GM21786 (cell line): ENCODE measurements around the gene MAPK14.

Experiments
- ATAC-seq: cut with Tn5 transposase; IDR thresholded peaks from one replicate; pipeline ENCODE4 v1.9.1; 2021; ENCODE audit not compliant: unreplicated experiment

Gene MAPK14

GRCh38 chr6:36133148-36133547, 105.5 kb downstream of the MAPK14 start:
- ATAC-seq: no peak

GRCh38 chr6:36133912-36134311, 106.3 kb downstream of the MAPK14 start:
- ATAC-seq: no peak

- no peak for ATAC-seq
Observed at GRCh38 chr6:36135053-36135731, 107.6 kb downstream of the MAPK14 start.

GRCh38 chr6:36136034-36136433, 108.4 kb downstream of the MAPK14 start:
- no peak for ATAC-seq

- no peak for ATAC-seq
Observed at GRCh38 chr6:36136551-36136950, 108.9 kb downstream of the MAPK14 start.

GRCh38 chr6:36138667-36139066, 111.1 kb downstream of the MAPK14 start:
- no peak for ATAC-seq

- no peak for ATAC-seq
Observed at GRCh38 chr6:36139431-36139830, 111.8 kb downstream of the MAPK14 start.

- ATAC-seq: no peak
Observed at GRCh38 chr6:36139991-36140710, 112.5 kb downstream of the MAPK14 start.

GRCh38 chr6:36141091-36141490, 113.5 kb downstream of the MAPK14 start:
- ATAC-seq: no peak

- no peak for ATAC-seq
Observed at GRCh38 chr6:36141961-36142360, 114.4 kb downstream of the MAPK14 start.

GRCh38 chr6:36142971-36143838, 115.6 kb downstream of the MAPK14 start:
- no peak for ATAC-seq

- no peak for ATAC-seq
Observed at GRCh38 chr6:36145495-36145894, 117.9 kb downstream of the MAPK14 start.

GRCh38 chr6:36147294-36147693, 119.7 kb downstream of the MAPK14 start:
- ATAC-seq: no peak

GRCh38 chr6:36149476-36149875, 121.9 kb downstream of the MAPK14 start:
- ATAC-seq: no peak

GRCh38 chr6:36150283-36150682, 122.7 kb downstream of the MAPK14 start:
- no peak for ATAC-seq

GRCh38 chr6:36154286-36154685, 126.7 kb downstream of the MAPK14 start:
- no peak for ATAC-seq

GRCh38 chr6:36155662-36156061, 128.1 kb downstream of the MAPK14 start:
- no peak for ATAC-seq

GRCh38 chr6:36160147-36160760, 132.6 kb downstream of the MAPK14 start:
- no peak for ATAC-seq
